Activated naive CD8-positive, alpha-beta T cell treated with anti-CD3 and anti-CD28 coated beads for 36 hours (primary cell): ENCODE data around the gene IPPK. TPM values are rescaled to one million over a fixed set of nuclear protein-coding genes. Genes with fewer than 3 reads are reported as not detected.

ENCODE experiments used
- DNase-seq: peaks from one replicate; pipeline ENCODE4 v3.0.0; 2021
- H3K27ac Mint-ChIP-seq: one replicate; pipeline ENCODE4 v1.8.0; 2022; ENCODE audit warnings: mild to moderate bottlenecking, moderate library complexity, mixed read lengths
- H3K27me3 Mint-ChIP-seq: one replicate; pipeline ENCODE4 v1.8.0; 2022; ENCODE audit warnings: mild to moderate bottlenecking, mixed read lengths
- H3K36me3 Mint-ChIP-seq: one replicate; pipeline ENCODE4 v1.8.0; 2021; ENCODE audit warnings: mild to moderate bottlenecking, mixed read lengths
- H3K4me1 Mint-ChIP-seq: one replicate; pipeline ENCODE4 v1.8.0; 2021; ENCODE audit warnings: mixed read lengths
- H3K4me3 Mint-ChIP-seq: one replicate; pipeline ENCODE4 v1.8.0; 2022; ENCODE audit warnings: mild to moderate bottlenecking, moderate library complexity, mixed read lengths
- H3K9me3 Mint-ChIP-seq: one replicate; pipeline ENCODE4 v1.8.0; 2022; ENCODE audit warnings: mixed read lengths
- total RNA-seq, 2 experiments: library from RNA; stranded (reverse); gene quantifications; one replicate each; pipeline ENCODE4 v1.2.3, GENCODE V29; 2021

The IPPK gene
- total RNA-seq, 2 experiments from 2014 or later, result 13.0 to 13.9 TPM

GRCh38 chr9:92655896-92656536 is 13.9 kb downstream of the IPPK start:
- Mint-ChIP-seq H3K4me1 (peaks cover 5% of the 10 kb centered on the region), H3K4me3 (no peak overlapping the region), H3K9me3 (no peaks in the 10 kb centered on the region), H3K27me3 (no peaks in the 10 kb centered on the region), H3K27ac (no peak overlapping the region), H3K36me3 (peaks cover 10% of the 10 kb centered on the region)
- DNase-seq, result no peak

GRCh38 chr9:92655366-92655765 is 14.6 kb downstream of the IPPK start:
- H3K36me3 Mint-ChIP-seq, result peaks cover 10% of the 10 kb centered on the region
- DNase-seq, result no peak
- no peak overlapping the region for H3K27ac Mint-ChIP-seq

DNA sequence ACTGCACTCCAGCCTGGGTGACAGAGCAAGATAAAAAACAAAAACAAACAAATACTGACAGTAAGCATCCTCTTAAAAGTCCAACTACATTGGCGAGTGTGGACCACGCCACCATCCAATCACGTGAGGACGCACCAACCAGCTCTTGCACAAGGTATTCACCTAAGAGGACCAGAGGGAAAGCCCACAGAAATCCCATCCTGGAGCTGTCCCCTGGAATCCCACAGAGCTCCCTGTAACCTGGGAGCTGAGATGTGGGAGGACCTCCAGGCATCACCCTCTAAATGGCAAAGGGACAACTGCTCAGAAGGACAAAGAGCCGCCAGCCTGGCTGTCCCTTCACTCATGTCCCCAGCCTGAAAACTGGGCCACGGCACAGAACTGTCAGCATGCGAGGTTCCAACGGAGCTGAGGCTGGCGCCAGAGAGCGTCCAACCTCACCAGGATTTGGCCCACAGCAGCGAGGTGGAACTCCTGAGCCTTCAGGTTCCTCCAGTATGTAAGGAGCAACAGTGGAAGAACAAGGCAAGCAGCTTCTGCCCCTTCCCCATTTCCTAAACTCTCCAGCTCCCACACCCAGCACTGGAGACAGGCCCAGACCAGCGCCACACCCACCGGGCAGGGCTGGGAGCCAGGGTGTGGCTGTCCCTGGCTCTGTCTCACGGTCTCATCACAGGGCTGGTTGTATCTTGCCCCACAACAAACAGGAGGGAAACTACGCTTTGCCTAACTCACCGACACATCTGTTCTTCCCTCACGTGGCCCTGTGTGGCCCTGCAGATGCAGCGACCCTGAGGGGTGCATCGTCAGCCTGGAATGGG is 15.2 kb downstream of the IPPK start:
- Mint-ChIP-seq H3K9me3 (no peaks in the 10 kb centered on the region), H3K27ac (no peak overlapping the region), H3K36me3 (peaks cover 10% of the 10 kb centered on the region), H3K27me3 (no peaks in the 10 kb centered on the region), H3K4me3 (no peak overlapping the region), H3K4me1 (peaks cover 3% of the 10 kb centered on the region)
- no peak for DNase-seq

More at GRCh38 chr9:92655366-92655765, 14.6 kb downstream of the IPPK start:
- Mint-ChIP-seq H3K27me3 (no peaks in the 10 kb centered on the region), H3K4me3 (no peak overlapping the region), H3K4me1 (peaks cover 3% of the 10 kb centered on the region), H3K9me3 (no peaks in the 10 kb centered on the region)

GRCh38 chr9:92652461-92652860 is 17.5 kb downstream of the IPPK start:
- Mint-ChIP-seq H3K27me3 (no peaks in the 10 kb centered on the region), H3K36me3 (peaks cover 23% of the 10 kb centered on the region), H3K4me3 (no peak overlapping the region), H3K27ac (no peak overlapping the region), H3K9me3 (no peaks in the 10 kb centered on the region), H3K4me1 (no peaks in the 10 kb centered on the region)
- DNase-seq, result no peak

GRCh38 chr9:92650839-92651621 is 18.9 kb downstream of the IPPK start:
- Mint-ChIP-seq H3K27ac (no peak overlapping the region), H3K27me3 (no peaks in the 10 kb centered on the region), H3K36me3 (peaks cover 32% of the 10 kb centered on the region), H3K4me1 (peaks cover 5% of the 10 kb centered on the region), H3K4me3 (no peak overlapping the region), H3K9me3 (peaks cover 7% of the 10 kb centered on the region)
- DNase-seq, result no peak

GRCh38 chr9:92650296-92650695 is 19.6 kb downstream of the IPPK start:
- peaks cover 5% of the 10 kb centered on the region for H3K4me1 Mint-ChIP-seq
- H3K9me3 Mint-ChIP-seq, result peaks cover 8% of the 10 kb centered on the region
- DNase-seq, result no peak
- no peak overlapping the region for H3K27ac Mint-ChIP-seq
- no peaks in the 10 kb centered on the region for H3K27me3 Mint-ChIP-seq
- H3K36me3 Mint-ChIP-seq, result peaks cover 40% of the 10 kb centered on the region
- no peak overlapping the region for H3K4me3 Mint-ChIP-seq

DNA sequence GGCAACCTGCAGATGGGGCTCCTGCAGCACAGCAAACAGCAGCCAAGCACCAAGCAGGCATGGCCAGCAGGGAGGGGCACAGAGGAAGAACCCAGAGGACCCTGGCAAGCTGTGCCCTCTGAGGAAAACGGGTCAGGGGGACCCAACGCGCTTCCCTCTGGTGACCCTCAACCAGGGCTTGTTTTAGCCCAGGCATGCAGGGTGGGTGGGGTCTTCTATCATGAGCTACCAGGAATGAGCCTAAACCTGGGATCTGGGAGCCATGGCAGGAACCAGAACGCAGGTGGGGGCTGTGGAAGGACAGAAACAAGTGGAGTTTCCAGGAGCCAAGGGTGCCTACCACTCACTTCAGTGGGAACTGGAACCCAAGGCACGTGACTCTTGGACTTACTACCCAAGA is 20.9 kb downstream of the IPPK start:
- H3K9me3 Mint-ChIP-seq, result peaks cover 8% of the 10 kb centered on the region
- peaks cover 5% of the 10 kb centered on the region for H3K4me1 Mint-ChIP-seq
- H3K36me3 Mint-ChIP-seq, result peaks cover 52% of the 10 kb centered on the region
- no peak for DNase-seq
- no peaks in the 10 kb centered on the region for H3K27me3 Mint-ChIP-seq
- H3K27ac Mint-ChIP-seq, result no peak overlapping the region
- H3K4me3 Mint-ChIP-seq, result no peak overlapping the region

DNA sequence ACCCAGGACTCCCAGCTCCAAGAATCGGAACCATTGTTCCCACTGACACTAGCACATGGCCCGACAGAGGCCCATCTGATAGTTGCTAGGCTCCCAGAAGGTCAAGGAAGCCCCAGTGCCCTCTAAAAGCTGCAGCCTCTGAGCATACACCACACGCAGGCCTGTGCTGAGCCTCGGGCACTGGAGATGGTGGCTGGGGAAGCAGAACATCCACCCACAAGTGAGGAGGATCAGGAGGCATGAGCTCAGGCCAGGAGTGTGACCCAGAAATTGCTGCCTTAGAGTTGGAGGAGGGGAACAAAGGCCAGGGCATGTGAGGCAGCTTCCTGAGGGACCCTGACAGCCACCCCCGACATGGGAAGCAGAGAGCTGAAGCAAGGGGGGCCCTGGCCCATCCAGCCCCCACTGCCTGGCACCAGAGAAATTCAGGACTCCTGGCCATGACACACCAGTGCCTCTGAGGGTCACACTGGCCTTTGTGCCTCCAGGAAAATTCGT is 21.4 kb downstream of the IPPK start:
- Mint-ChIP-seq H3K36me3 (peaks cover 56% of the 10 kb centered on the region), H3K27ac (no peak overlapping the region), H3K4me3 (no peak overlapping the region), H3K9me3 (peaks cover 8% of the 10 kb centered on the region), H3K4me1 (peaks cover 5% of the 10 kb centered on the region), H3K27me3 (no peaks in the 10 kb centered on the region)
- no peak for DNase-seq

DNA sequence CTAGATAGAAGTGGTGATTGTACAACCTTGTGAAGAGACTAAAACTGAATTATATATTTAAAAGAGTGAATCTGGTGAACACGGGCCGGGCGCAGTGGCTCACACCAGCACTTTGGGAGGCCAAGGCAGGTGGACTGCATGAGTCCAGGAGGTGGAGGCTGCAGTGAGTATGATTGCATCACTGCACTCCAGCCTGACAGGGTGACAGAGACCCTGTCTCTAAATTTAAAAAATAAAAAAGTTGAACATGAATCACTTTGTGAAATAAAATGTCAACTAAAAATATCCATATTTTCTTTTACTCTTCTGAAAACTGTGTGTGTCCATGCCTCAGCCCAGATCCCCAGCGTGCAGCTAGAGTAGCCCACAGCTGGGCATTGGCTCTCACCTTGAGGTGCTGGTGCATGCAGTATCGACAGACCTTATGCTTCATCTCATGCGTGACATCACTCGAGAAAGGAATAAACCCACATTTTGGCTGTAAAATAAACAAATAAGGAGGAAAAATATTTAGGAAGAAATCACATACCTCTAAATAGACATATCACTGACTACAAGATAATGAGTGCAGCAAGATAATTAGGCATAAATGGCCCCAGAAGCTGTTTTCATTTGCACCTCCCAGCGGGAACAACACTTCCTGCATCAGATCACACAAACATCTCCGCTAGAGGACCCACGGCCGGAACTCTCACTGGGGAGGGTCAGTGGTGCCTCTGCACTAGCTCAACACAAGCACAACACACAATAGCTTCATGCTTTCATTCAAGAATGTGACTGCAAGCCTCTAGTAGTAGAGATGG is 22.1 kb downstream of the IPPK start:
- Mint-ChIP-seq H3K36me3 (peaks cover 56% of the 10 kb centered on the region), H3K9me3 (peaks cover 8% of the 10 kb centered on the region), H3K4me1 (peaks cover 5% of the 10 kb centered on the region), H3K27me3 (no peaks in the 10 kb centered on the region), H3K4me3 (no peak overlapping the region), H3K27ac (no peak overlapping the region)
- DNase-seq, result no peak

DNA sequence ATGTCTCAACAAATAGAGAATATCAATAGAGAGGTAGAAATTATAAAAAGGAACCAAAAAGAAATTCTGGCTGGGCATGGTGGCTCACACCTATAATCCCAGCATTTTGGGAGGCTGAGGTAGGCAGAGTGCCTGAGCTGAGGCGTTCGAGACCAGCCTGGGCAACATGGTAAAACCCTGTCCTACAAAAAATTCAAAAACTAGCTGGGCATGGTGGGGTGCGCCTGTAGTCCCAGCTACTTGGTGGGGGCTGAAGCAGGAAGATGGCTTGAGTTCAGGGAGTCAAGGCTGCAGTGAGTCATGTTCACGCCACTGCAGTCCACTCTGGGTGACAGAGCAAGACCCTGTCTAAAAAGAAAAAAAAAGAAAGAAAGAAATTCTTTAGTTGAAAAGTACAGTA is 24.9 kb downstream of the IPPK start:
- H3K4me3 Mint-ChIP-seq, result no peak overlapping the region

GRCh38 chr9:92644278-92644677 is 25.7 kb downstream of the IPPK start:
- H3K4me1 Mint-ChIP-seq, result peaks cover 5% of the 10 kb centered on the region
- no peak for DNase-seq
- no peak overlapping the region for H3K27ac Mint-ChIP-seq
- no peak overlapping the region for H3K4me3 Mint-ChIP-seq
- no peaks in the 10 kb centered on the region for H3K27me3 Mint-ChIP-seq
- peaks cover 8% of the 10 kb centered on the region for H3K9me3 Mint-ChIP-seq
- H3K36me3 Mint-ChIP-seq, result peaks cover 51% of the 10 kb centered on the region

More for the DNA sequence above, 24.9 kb downstream of the IPPK start:
- Mint-ChIP-seq H3K27ac (no peak overlapping the region), H3K27me3 (no peaks in the 10 kb centered on the region), H3K36me3 (peaks cover 54% of the 10 kb centered on the region), H3K9me3 (peaks cover 8% of the 10 kb centered on the region), H3K4me1 (peaks cover 5% of the 10 kb centered on the region)
- no peak for DNase-seq

- no peak overlapping the region for H3K27ac Mint-ChIP-seq
- no peak for DNase-seq
- H3K4me3 Mint-ChIP-seq, result no peak overlapping the region
- H3K4me1 Mint-ChIP-seq, result peaks cover 5% of the 10 kb centered on the region
- H3K36me3 Mint-ChIP-seq, result peaks cover 38% of the 10 kb centered on the region
- H3K27me3 Mint-ChIP-seq, result no peaks in the 10 kb centered on the region
- peaks cover 8% of the 10 kb centered on the region for H3K9me3 Mint-ChIP-seq
Observed at GRCh38 chr9:92642564-92642963, 27.4 kb downstream of the IPPK start.

DNA sequence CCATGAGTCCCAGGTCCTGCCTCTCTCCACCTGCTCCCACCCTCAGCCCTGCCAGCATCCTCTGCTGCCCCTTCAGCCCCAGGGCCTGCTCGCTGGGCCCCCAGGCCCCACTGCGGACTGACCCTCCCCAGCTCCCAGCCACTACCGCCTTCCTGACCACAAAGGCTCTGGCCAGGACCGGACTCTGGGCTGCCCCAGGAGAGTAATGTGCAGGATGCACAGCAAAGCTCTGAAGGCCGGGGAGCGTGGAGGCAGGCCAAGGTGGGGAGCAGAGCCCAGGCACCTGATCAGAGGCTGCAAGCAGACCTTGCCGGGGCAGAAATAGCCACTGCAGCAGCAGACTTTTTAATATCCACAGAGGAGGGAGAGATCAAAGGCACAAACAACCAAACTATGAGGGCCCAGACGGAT is 27.9 kb downstream of the IPPK start:
- peaks cover 33% of the 10 kb centered on the region for H3K36me3 Mint-ChIP-seq
- peaks cover 5% of the 10 kb centered on the region for H3K9me3 Mint-ChIP-seq
- no peaks in the 10 kb centered on the region for H3K27me3 Mint-ChIP-seq
- H3K4me3 Mint-ChIP-seq, result no peak overlapping the region
- H3K27ac Mint-ChIP-seq, result no peak overlapping the region
- no peak for DNase-seq
- H3K4me1 Mint-ChIP-seq, result peaks cover 2% of the 10 kb centered on the region

DNA sequence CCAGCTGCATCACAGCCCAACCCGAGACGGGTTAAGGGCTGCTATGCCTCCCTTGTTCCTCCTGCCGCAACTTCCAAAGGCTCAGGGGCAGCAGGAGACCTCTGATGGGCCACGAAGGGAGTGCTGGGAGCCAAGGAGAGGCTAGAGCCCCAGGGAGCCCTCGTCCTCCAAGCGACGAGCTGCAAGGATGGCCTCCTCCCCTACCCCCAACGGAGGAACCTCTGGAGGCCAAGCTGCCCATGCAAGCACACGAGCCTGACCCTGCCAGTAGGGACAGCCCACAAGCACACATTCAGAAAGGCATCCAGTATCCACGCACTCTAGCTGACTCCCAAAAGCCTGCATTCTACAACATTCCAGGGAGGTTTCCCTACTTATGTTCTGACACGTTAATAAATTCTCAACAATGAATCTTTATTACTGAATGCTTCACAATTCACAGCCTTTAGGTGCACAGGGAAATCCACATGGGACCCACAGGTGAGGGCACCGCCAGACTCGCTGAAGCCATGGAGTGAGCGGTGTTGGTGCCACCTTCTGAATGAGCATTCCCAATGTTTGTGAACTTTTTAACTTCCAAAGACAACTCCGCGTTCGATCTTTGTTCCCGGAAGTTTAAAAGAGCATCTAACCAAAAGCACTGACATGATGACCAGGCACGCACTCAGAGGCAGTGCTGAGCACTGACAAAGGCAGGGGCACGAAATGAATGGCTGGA is 28.7 kb downstream of the IPPK start:
- Mint-ChIP-seq H3K4me1 (no peaks in the 10 kb centered on the region), H3K27ac (no peak overlapping the region), H3K9me3 (peaks cover 2% of the 10 kb centered on the region), H3K36me3 (peaks cover 27% of the 10 kb centered on the region), H3K4me3 (no peak overlapping the region), H3K27me3 (no peaks in the 10 kb centered on the region)
- DNase-seq, result no peak
